HEK293T (cell line): Measurements from ENCODE around the gene ERFL.

Experiments used
- SP1 ChIP-seq: fragments of 450-650 bp; IDR thresholded peaks from 2 replicates; pipeline ENCODE4 v1.6.1; 2017
- ZNF384 ChIP-seq: fragments of 450-650 bp; IDR thresholded peaks from 2 replicates; pipeline ENCODE4 v1.6.1; 2016

GRCh38 chr19:41866284-41866683 lies 62.0 kb downstream of the ERFL start:
- TF ChIP-seq SP1, result no peak
- TF ChIP-seq ZNF384, result no peak
